IPS-18a (cell line): ENCODE data around the gene FAAP100.

Source experiments
- H3K27ac ChIP-seq: one replicate; pipeline ENCODE4 v1.5.1; 2013; ENCODE audit warnings: low read length
- H3K27me3 ChIP-seq: one replicate; pipeline ENCODE4 v1.6.1; 2013; ENCODE audit warnings: mild to moderate bottlenecking, low read length; ENCODE audit not compliant: control insufficient read depth, insufficient read depth
- H3K36me3 ChIP-seq: one replicate; pipeline ENCODE4 v1.6.1; 2013; ENCODE audit warnings: low read depth, low read length; ENCODE audit not compliant: control insufficient read depth
- H3K4me1 ChIP-seq: one replicate; pipeline ENCODE4 v1.6.1; 2013; ENCODE audit warnings: low read depth, low read length; ENCODE audit not compliant: control insufficient read depth
- H3K4me3 ChIP-seq: one replicate; pipeline ENCODE4 v1.5.1; 2013; ENCODE audit warnings: low read length
- H3K9ac ChIP-seq: one replicate; pipeline ENCODE4 v1.6.1; 2013; ENCODE audit warnings: mild to moderate bottlenecking, low read length, moderate library complexity
- H3K9me3 ChIP-seq: one replicate; pipeline ENCODE4 v1.6.1; 2013; ENCODE audit warnings: low read depth, low read length; ENCODE audit not compliant: control insufficient read depth

Gene FAAP100

DNA sequence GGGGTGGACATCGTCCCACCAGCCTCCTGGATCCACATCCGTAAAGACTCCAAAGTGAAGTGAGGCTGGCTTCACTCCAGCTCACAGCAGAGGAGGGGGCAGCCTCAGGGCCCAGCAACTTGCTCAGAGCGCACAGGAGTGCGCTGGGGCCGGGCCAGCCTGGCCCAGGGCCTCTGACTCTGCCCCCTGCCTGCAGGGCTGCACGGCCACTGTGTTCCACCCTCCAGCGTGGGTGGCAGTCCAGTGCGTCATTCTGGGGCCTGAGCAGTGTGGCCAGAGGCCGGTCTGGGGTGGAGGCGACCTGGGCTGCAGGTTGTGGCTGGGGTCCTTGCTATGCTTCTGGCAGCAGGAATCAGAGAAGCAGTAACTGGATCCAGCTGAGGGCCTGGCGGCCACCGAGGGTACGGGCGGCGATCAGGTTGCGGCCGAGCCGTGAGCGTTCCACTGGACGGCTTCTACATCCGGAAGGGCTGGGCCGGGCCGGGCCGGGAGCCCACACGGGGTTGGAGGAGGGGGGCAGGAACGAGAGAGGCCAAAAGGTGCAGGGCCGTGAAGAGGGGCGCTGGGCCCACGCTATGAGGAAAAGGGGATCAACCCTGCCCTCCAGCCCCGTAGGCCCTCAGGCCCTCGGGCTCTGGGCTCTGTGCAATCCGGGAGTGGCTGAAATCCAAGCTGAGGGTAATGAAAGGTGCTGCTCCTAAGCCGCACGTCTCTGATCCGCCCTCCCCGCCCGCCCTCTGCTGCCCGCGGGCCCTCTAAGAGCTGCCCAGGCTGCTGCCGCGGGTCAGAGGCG, 24.4 kb downstream of the FAAP100 start, which contains the start of gene FSCN2:
TSS of gene FSCN2 (plus strand) at position 787 of the 793 bp plus-strand sequence. CDS start 155 bp downstream, outside the sequence.
- Histone ChIP-seq H3K9ac (no peak within 1 kb of the TSS), H3K27ac (no peak within 1 kb of the TSS), H3K27me3 (peaks cover 19% of the 10 kb centered on the region), H3K4me3 (no peak within 1 kb of the TSS), H3K4me1 (no peaks in the 10 kb centered on the region), H3K9me3 (no peaks in the 10 kb centered on the region), H3K36me3 (no peaks in the 10 kb centered on the region)

GRCh38 chr17:81526662-81527571, 25.2 kb downstream of the FAAP100 start:
- no peaks in the 10 kb centered on the region for H3K9me3 ChIP-seq
- peaks cover 28% of the 10 kb centered on the region for H3K27me3 ChIP-seq
- H3K4me1 ChIP-seq, result no peaks in the 10 kb centered on the region
- no peak overlapping the region for H3K4me3 ChIP-seq
- H3K36me3 ChIP-seq, result no peaks in the 10 kb centered on the region
- no peak overlapping the region for H3K9ac ChIP-seq
- no peak overlapping the region for H3K27ac ChIP-seq

DNA sequence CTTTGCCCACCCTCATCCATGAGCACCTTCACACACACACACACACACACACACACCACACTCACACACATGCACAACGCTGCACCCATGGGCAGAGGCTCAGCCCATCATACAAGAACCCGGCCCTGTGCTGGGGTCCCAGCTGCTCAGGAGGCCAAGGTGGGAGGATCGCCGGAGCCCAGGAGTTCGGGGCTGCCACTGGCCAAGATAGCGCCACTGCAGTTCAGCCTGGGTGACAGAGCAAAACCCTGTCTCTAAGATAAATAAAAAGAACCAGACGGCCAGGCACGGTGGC, 27.3 kb downstream of the FAAP100 start:
- H3K27ac ChIP-seq, result no peak overlapping the region
- no peak overlapping the region for H3K9ac ChIP-seq
- H3K36me3 ChIP-seq, result no peaks in the 10 kb centered on the region
- peaks cover 1% of the 10 kb centered on the region for H3K4me1 ChIP-seq
- peaks cover 38% of the 10 kb centered on the region for H3K27me3 ChIP-seq
- no peaks in the 10 kb centered on the region for H3K9me3 ChIP-seq
- no peak overlapping the region for H3K4me3 ChIP-seq

- Histone ChIP-seq H3K36me3 (no peaks in the 10 kb centered on the region), H3K9ac (no peak overlapping the region), H3K27me3 (peaks cover 44% of the 10 kb centered on the region), H3K4me3 (no peak overlapping the region), H3K4me1 (peaks cover 4% of the 10 kb centered on the region), H3K9me3 (no peaks in the 10 kb centered on the region), H3K27ac (no peak overlapping the region)
Observed at GRCh38 chr17:81524039-81524864, 27.9 kb downstream of the FAAP100 start.

GRCh38 chr17:81523402-81524038, 28.6 kb downstream of the FAAP100 start:
- no peak overlapping the region for H3K27ac ChIP-seq
- H3K4me1 ChIP-seq, result peaks cover 4% of the 10 kb centered on the region
- H3K36me3 ChIP-seq, result no peaks in the 10 kb centered on the region
- H3K27me3 ChIP-seq, result peaks cover 51% of the 10 kb centered on the region
- H3K9ac ChIP-seq, result no peak overlapping the region
- H3K9me3 ChIP-seq, result no peaks in the 10 kb centered on the region
- H3K4me3 ChIP-seq, result peak overlapping the region; percentile 14

- H3K27me3 ChIP-seq, result peaks cover 59% of the 10 kb centered on the region
- H3K9ac ChIP-seq, result no peak overlapping the region
- peak overlapping the region; percentile 14 for H3K4me3 ChIP-seq
- peaks cover 4% of the 10 kb centered on the region for H3K4me1 ChIP-seq
- H3K9me3 ChIP-seq, result no peaks in the 10 kb centered on the region
- H3K36me3 ChIP-seq, result no peaks in the 10 kb centered on the region
- no peak overlapping the region for H3K27ac ChIP-seq
Observed at GRCh38 chr17:81522491-81523401, 29.4 kb downstream of the FAAP100 start.

DNA sequence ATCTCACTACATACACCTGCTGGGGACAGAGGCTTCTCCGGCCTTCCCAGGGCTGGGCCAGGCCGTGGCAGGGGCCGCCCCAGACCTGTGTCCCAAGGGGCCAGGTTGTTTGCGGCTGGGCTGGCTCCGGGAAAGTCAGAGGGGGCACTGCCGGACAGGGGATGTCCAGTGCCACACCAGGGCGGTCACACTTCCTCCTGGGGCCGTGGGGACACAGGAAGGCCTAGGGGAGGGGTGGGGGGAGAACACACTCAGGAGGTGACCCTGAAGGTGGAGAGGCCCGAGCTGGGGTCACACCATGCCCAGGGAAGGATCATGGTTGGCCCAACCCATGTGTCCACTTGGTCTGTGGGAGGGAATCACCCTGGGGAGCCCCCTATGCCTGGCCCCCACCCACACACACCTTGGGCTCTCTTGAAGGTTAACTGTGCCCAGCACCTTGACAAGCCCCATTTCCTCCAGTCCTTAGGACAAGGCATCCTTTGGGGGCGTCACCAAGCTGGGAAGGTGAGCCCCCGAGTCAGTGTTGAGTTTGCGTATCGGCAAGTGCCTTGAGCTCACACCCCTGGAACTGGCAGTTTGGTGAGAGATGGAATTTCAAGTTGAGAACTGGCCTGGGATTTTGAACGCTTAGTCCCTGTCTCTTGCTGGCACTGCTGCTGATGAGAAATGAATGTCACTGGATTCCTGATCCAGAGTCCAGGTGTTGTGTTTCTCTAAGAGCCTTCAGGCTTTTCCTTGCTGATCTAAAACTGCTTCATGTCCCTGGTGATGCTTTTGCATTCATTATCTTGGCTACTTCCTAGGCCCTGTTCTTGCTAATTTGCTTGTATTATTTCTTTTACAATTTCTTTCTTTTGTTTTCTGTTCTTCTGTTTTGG, 31.9 kb downstream of the FAAP100 start:
- no peaks in the 10 kb centered on the region for H3K9me3 ChIP-seq
- H3K27ac ChIP-seq, result no peak overlapping the region
- H3K4me1 ChIP-seq, result peaks cover 4% of the 10 kb centered on the region
- H3K36me3 ChIP-seq, result no peaks in the 10 kb centered on the region
- H3K4me3 ChIP-seq, result peak overlapping the region; percentile 52
- peaks cover 65% of the 10 kb centered on the region for H3K27me3 ChIP-seq
- H3K9ac ChIP-seq, result no peak overlapping the region

- no peaks in the 10 kb centered on the region for H3K36me3 ChIP-seq
- no peak overlapping the region for H3K27ac ChIP-seq
- H3K4me1 ChIP-seq, result peaks cover 4% of the 10 kb centered on the region
- H3K9me3 ChIP-seq, result no peaks in the 10 kb centered on the region
- H3K9ac ChIP-seq, result no peak overlapping the region
- peaks cover 65% of the 10 kb centered on the region for H3K27me3 ChIP-seq
- H3K4me3 ChIP-seq, result peak overlapping the region; percentile 52
Observed at GRCh38 chr17:81519284-81520020, 32.7 kb downstream of the FAAP100 start.

GRCh38 chr17:81518785-81519283, 33.3 kb downstream of the FAAP100 start:
- peaks cover 4% of the 10 kb centered on the region for H3K4me1 ChIP-seq
- no peaks in the 10 kb centered on the region for H3K9me3 ChIP-seq
- no peak overlapping the region for H3K9ac ChIP-seq
- H3K4me3 ChIP-seq, result peak overlapping the region; percentile 52
- H3K27ac ChIP-seq, result no peak overlapping the region
- peaks cover 65% of the 10 kb centered on the region for H3K27me3 ChIP-seq
- no peaks in the 10 kb centered on the region for H3K36me3 ChIP-seq
